Transverse colon (tissue), 4 donors: Measurements from ENCODE around the gene SH2D4B. TPM values are rescaled to one million over a fixed set of nuclear protein-coding genes. Genes with fewer than 3 reads are reported as not detected.

Experiments
- DNase-seq: peaks from one replicate; pipeline ENCODE4 v3.0.0-alpha.2; 2019
- H3K27ac ChIP-seq, 4 donors: fragments of 200-600 bp; sonication (generic); 2 replicates each; pipeline ENCODE4 v1.5.1; 2016 to 2018; ENCODE audit warnings: inconsistent platforms in 4 of 4
- H3K27me3 ChIP-seq: fragments of 200-600 bp; sonication (generic); 2 replicates; pipeline ENCODE4 v1.5.1; 2017; ENCODE audit warnings: inconsistent platforms
- H3K36me3 ChIP-seq, 4 donors: fragments of 200-600 bp; sonication (generic); 2 replicates each; pipeline ENCODE4 v1.5.1; 2017 to 2019; ENCODE audit warnings: inconsistent platforms in 4 of 4
- H3K4me1 ChIP-seq, 4 donors: fragments of 200-600 bp; sonication (generic); 2 replicates each; pipeline ENCODE4 v1.5.1; 2017 to 2020; ENCODE audit warnings: inconsistent platforms in 4 of 4
- H3K4me3 ChIP-seq, 4 donors: fragments of 200-600 bp; sonication (generic); 1 replicate in 1 of 4; 2 replicates in 3 of 4; pipeline versions ENCODE4 v1.5.1 to v1.6.1; 2017 to 2019; ENCODE audit warnings: inconsistent platforms in 4 of 4
- H3K9me3 ChIP-seq, 2 donors: fragments of 200-600 bp; sonication (generic); 2 replicates each; pipeline ENCODE4 v1.5.1; 2017 to 2019; ENCODE audit warnings: inconsistent platforms in 2 of 2
- CTCF ChIP-seq, 5 experiments: fragments of 200-600 bp in 3 of 5; fragments of 450-650 bp in 2 of 5; sonication (generic) in 3 of 5; IDR thresholded peaks; 1 replicate in 2 of 5; 2 replicates in 3 of 5; pipeline ENCODE4 v1.5.1; 2016 to 2017; ENCODE audit warnings: antibody characterized with exemption in 5 of 5, inconsistent platforms in 3 of 5, mild to moderate bottlenecking in 2 of 5, moderate library complexity in 1 of 5
- EP300 ChIP-seq: sonication (generic); formaldehyde crosslinking; IDR thresholded peaks from one replicate; pipeline ENCODE4 v1.6.1; 2017; ENCODE audit warnings: antibody characterized with exemption, low read depth
- POLR2A ChIP-seq: fragments of 450-650 bp; IDR thresholded peaks from one replicate; pipeline ENCODE4 v1.6.1; 2016; ENCODE audit warnings: antibody characterized with exemption, mild to moderate bottlenecking, moderate library complexity
- POLR2AphosphoS5 ChIP-seq, 3 donors: sonication (generic); formaldehyde crosslinking; IDR thresholded peaks; one replicate each; pipeline ENCODE4 v1.6.1; 2016; ENCODE audit warnings: antibody characterized with exemption in 3 of 3
- WGBS, 2 donors: methylation state at CpG; one replicate each; pipeline ENCODE4 v1.1.5; 2018; ENCODE audit warnings: low coverage in 1 of 2; 5-methylcytosine and 5-hydroxymethylcytosine counted together
- in situ Hi-C, 4 donors: fragments of 200-750 bp; cut with MboI; loops; one replicate each; pipeline versions ENCODE4 v1.15.0 to v1.15.1; 2017; ENCODE audit warnings: low sequenced_read_pairs in 3 of 4, low pct_ligation_motif_present in 1 of 4, low pct_unique_long_range_greater_than_20kb in 1 of 4
- intact Hi-C: fragments of 100-400 bp; cut with DNase I; formaldehyde crosslinking; loops from one replicate; pipeline ENCODE4 v1.15.1; 2023; ENCODE audit warnings: low total_unique reads
- total RNA-seq, 4 donors: library from RNA; depleted of rRNA; stranded (reverse); fragments of >200 nt; gene quantifications; one replicate each; pipeline ENCODE4 v1.1.0, GENCODE V29; 2016

Gene SH2D4B
- total RNA-seq, 4 donors from 2014 or later, result 0.32 TPM; not detected in 3

- TF ChIP-seq POLR2A, result no peak
- no peak for TF ChIP-seq POLR2AphosphoS5 (IDR thresholded peaks at IDR 0.05)
- TF ChIP-seq EP300, result no peak
- TF ChIP-seq CTCF (IDR thresholded peaks at IDR 0.05), result peak; percentile 87 to 91 (median 89)
- Histone ChIP-seq H3K4me1 (peaks cover 0 to 13% (median 5%) of the 10 kb centered on the region in 4 donors), H3K4me3 (peak overlapping the region in 1 of 4 donors; percentile 19), H3K36me3 (no peaks in the 10 kb centered on the region), H3K27me3 (no peaks in the 10 kb centered on the region), H3K27ac (peak overlapping the region; percentile 41 to 70 (median 58)), H3K9me3 (no peaks in the 10 kb centered on the region)
- in situ Hi-C loops (loop anchor here in 2 of 4 donors (10.0 to 25.0 kb wide), 2 partner anchors 262 to 275 kb away; no protein-coding TSS in a partner anchor), intact Hi-C loops (no loop called here)
- DNase-seq, result peak; percentile 85
- WGBS, 2 donors, result 0 to 22% methylated on average over 2 to 19 of the region's 19 CpGs
Measured at GRCh38 chr10:80662429-80663261, 124.9 kb downstream of the SH2D4B start.

GRCh38 chr10:80664071-80664680 lies 126.5 kb downstream of the SH2D4B start:
- intact Hi-C loops (no loop called here), in situ Hi-C loops (loop anchor here in 2 of 4 donors (10.0 to 25.0 kb wide), 2 partner anchors 261 to 273 kb away; no protein-coding TSS in a partner anchor)
- WGBS, 2 donors, result 12 to 25% methylated on average over 5 to 10 of the region's 10 CpGs
- no peak overlapping the region for H3K4me3 ChIP-seq
- peaks cover 0 to 13% (median 5%) of the 10 kb centered on the region in 4 donors for H3K4me1 ChIP-seq
- no peak overlapping the region for H3K27ac ChIP-seq
- peak; percentile 86 for DNase-seq
- no peaks in the 10 kb centered on the region for H3K36me3 ChIP-seq
- no peaks in the 10 kb centered on the region for H3K9me3 ChIP-seq
- TF ChIP-seq CTCF (IDR thresholded peaks at IDR 0.05) (peak; percentile 76 to 86 (median 81)), POLR2AphosphoS5 (IDR thresholded peaks at IDR 0.05) (no peak)
- H3K27me3 ChIP-seq, result no peaks in the 10 kb centered on the region

- Histone ChIP-seq H3K9me3 (no peaks in the 10 kb centered on the region), H3K36me3 (no peaks in the 10 kb centered on the region), H3K27ac (no peak overlapping the region), H3K4me1 (no peaks in the 10 kb centered on the region), H3K27me3 (no peaks in the 10 kb centered on the region), H3K4me3 (no peak overlapping the region)
- in situ Hi-C loops, result loop anchor here in 2 of 4 donors (10.0 to 25.0 kb wide), 2 partner anchors 255 to 268 kb away; no protein-coding TSS in a partner anchor
- intact Hi-C loops, result no loop called here
- TF ChIP-seq POLR2AphosphoS5 (IDR thresholded peaks at IDR 0.05) (no peak), EP300 (no peak), CTCF (IDR thresholded peaks at IDR 0.05) (no peak), POLR2A (no peak)
- DNase-seq, result no peak
- 87% methylated on average over 2 of the region's 2 CpGs; no CpG with 5 or more reads in 1 of the 2 donors for WGBS, 2 donors
Measured at GRCh38 chr10:80669485-80669884, 131.8 kb downstream of the SH2D4B start.

- intact Hi-C loops (no loop called here), in situ Hi-C loops (loop anchor here in 1 of 4 donors (25.0 kb wide), 1 partner anchor 267 kb away; no protein-coding TSS in a partner anchor)
- no peaks in the 10 kb centered on the region for H3K4me1 ChIP-seq
- H3K9me3 ChIP-seq, result no peaks in the 10 kb centered on the region
- no peaks in the 10 kb centered on the region for H3K36me3 ChIP-seq
- no peak for DNase-seq
- WGBS, 2 donors, result 67 to 80% methylated on average over 1 to 6 of the region's 6 CpGs
- H3K4me3 ChIP-seq, result no peak overlapping the region
- H3K27ac ChIP-seq, result no peak overlapping the region
- no peak for TF ChIP-seq POLR2A
- no peak for TF ChIP-seq POLR2AphosphoS5 (IDR thresholded peaks at IDR 0.05)
- TF ChIP-seq CTCF (IDR thresholded peaks at IDR 0.05), result no peak
- no peak for TF ChIP-seq EP300
- no peaks in the 10 kb centered on the region for H3K27me3 ChIP-seq
Measured at GRCh38 chr10:80670774-80671173, 133.1 kb downstream of the SH2D4B start.
